Hepatocyte (in vitro differentiated cells): ENCODE data around the gene WAC. TPM values are rescaled to one million over a fixed set of nuclear protein-coding genes. Genes with fewer than 3 reads are reported as not detected.
"Not testable (repeated sequence)": the region's sequence is repeated elsewhere in the genome, so short reads cannot be mapped to it uniquely, and the experiment has no call there.

Experiments
- DNase-seq: peaks from one replicate; pipeline ENCODE4 v3.0.0-alpha.2; 2016; ENCODE audit warnings: low spot score
- H2AFZ ChIP-seq: fragments of 200-600 bp; sonication (generic); 2 replicates; pipeline ENCODE4 v1.6.0; 2016; ENCODE audit warnings: antibody characterized with exemption, mild to moderate bottlenecking
- H3K27ac ChIP-seq: fragments of 200-600 bp; sonication (generic); 2 replicates; pipeline ENCODE4 v1.5.1; 2016; ENCODE audit warnings: mild to moderate bottlenecking
- H3K27me3 ChIP-seq: fragments of 200-600 bp; sonication (generic); 2 replicates; pipeline ENCODE4 v1.6.1; 2016
- H3K36me3 ChIP-seq: fragments of 200-600 bp; sonication (generic); replicated peaks from 2 replicates; pipeline ENCODE4 v1.5.1; 2016; ENCODE audit warnings: low read depth; ENCODE audit not compliant: insufficient read depth
- H3K4me1 ChIP-seq: fragments of 200-600 bp; sonication (generic); 2 replicates; pipeline ENCODE4 v1.5.1; 2016; ENCODE audit warnings: mild to moderate bottlenecking, moderate library complexity; ENCODE audit not compliant: insufficient read depth
- H3K4me2 ChIP-seq: fragments of 200-600 bp; sonication (generic); 2 replicates; pipeline ENCODE4 v1.6.0; 2016
- H3K4me3 ChIP-seq: fragments of 200-600 bp; sonication (generic); 2 replicates; pipeline ENCODE4 v1.5.1; 2016; ENCODE audit warnings: mild to moderate bottlenecking
- H3K79me2 ChIP-seq: fragments of 200-600 bp; sonication (generic); 2 replicates; pipeline ENCODE4 v1.6.0; 2017; ENCODE audit warnings: mild to moderate bottlenecking
- H3K9me2 ChIP-seq: fragments of 200-600 bp; sonication (generic); replicated peaks from 2 replicates; pipeline ENCODE4 v1.6.0; 2017; ENCODE audit warnings: mild to moderate bottlenecking; ENCODE audit not compliant: insufficient read depth
- H3K9me3 ChIP-seq: fragments of 200-600 bp; sonication (generic); 2 replicates; pipeline ENCODE4 v1.5.1; 2016; ENCODE audit warnings: low read depth, mild to moderate bottlenecking
- H4K20me1 ChIP-seq: fragments of 200-600 bp; sonication (generic); 2 replicates; pipeline ENCODE4 v1.6.0; 2016; ENCODE audit warnings: mild to moderate bottlenecking; ENCODE audit not compliant: insufficient read depth, poor library complexity, severe bottlenecking
- CTCF ChIP-seq: fragments of 200-600 bp; sonication (generic); IDR thresholded peaks from 2 replicates; pipeline ENCODE4 v1.5.1; 2016; ENCODE audit warnings: antibody characterized with exemption, mild to moderate bottlenecking; ENCODE audit not compliant: poor library complexity
- EZH2 ChIP-seq: fragments of 200-600 bp; sonication (generic); IDR thresholded peaks from 2 replicates; pipeline ENCODE4 v1.6.1; 2016; ENCODE audit warnings: antibody characterized with exemption, mild to moderate bottlenecking, borderline replicate concordance
- EZH2phosphoT487 ChIP-seq: fragments of 200-600 bp; sonication (generic); IDR thresholded peaks from one replicate; pipeline ENCODE4 v1.6.1; 2018; ENCODE audit warnings: antibody characterized with exemption, mild to moderate bottlenecking, low read depth, moderate library complexity; ENCODE audit not compliant: unreplicated experiment, severe bottlenecking
- WGBS: methylation state at CpG from one replicate; pipeline ENCODE4 v1.1.6; 2016; ENCODE audit warnings: low lambda C conversion rate; ENCODE audit errors: missing lambda C conversion rate; 5-methylcytosine and 5-hydroxymethylcytosine counted together
- polyA plus RNA-seq: library from polyadenylated mRNA; unstranded; fragments of >200 nt; fragmentation: Nextera tagmentation; extraction: Ambion mirVana; gene quantifications from 2 replicates; pipeline ENCODE4 v1.2.1, GENCODE V29; 2016
- total RNA-seq: library from RNA; depleted of rRNA; stranded (reverse); fragments of >200 nt; gene quantifications from 2 replicates; pipeline ENCODE4 v1.2.3, GENCODE V29; 2014

WAC gene
- total and polyA plus RNA-seq, 2 experiments from 2014 or later, result 59.4 to 94.6 TPM

GRCh38 chr10:28604567-28605536, 71.9 kb downstream of the WAC start:
- TF ChIP-seq CTCF (no peak), EZH2 (no peak)
- no peaks in the 10 kb centered on the region for H3K4me1 ChIP-seq
- 83% methylated on average over 12 of the region's 12 CpGs for WGBS

GRCh38 chr10:28606568-28606967, 73.7 kb downstream of the WAC start:
- no peak overlapping the region for H3K4me2 ChIP-seq
- no peak overlapping the region for H3K27ac ChIP-seq
- no peaks in the 10 kb centered on the region for H3K9me2 ChIP-seq
- DNase-seq, result no peak
- H3K4me1 ChIP-seq, result no peaks in the 10 kb centered on the region
- peaks cover 90% of the 10 kb centered on the region for H3K79me2 ChIP-seq
- H2AFZ ChIP-seq, result no peak overlapping the region
- 80% methylated on average over 2 of the region's 2 CpGs for WGBS
- no peaks in the 10 kb centered on the region for H3K36me3 ChIP-seq
- TF ChIP-seq EZH2phosphoT487, result no peak
- TF ChIP-seq EZH2, result no peak
- TF ChIP-seq CTCF, result no peak
- peaks cover 48% of the 10 kb centered on the region for H4K20me1 ChIP-seq
- no peaks in the 10 kb centered on the region for H3K27me3 ChIP-seq
- H3K9me3 ChIP-seq, result no peaks in the 10 kb centered on the region
- H3K4me3 ChIP-seq, result no peak overlapping the region

More at GRCh38 chr10:28604567-28605536, 71.9 kb downstream of the WAC start:
- Histone ChIP-seq H3K27me3 (no peaks in the 10 kb centered on the region), H2AFZ (no peak overlapping the region), H3K9me2 (no peaks in the 10 kb centered on the region), H3K9me3 (no peaks in the 10 kb centered on the region), H3K4me2 (no peak overlapping the region), H3K79me2 (peaks cover 94% of the 10 kb centered on the region), H4K20me1 (peaks cover 60% of the 10 kb centered on the region), H3K4me3 (no peak overlapping the region), H3K27ac (no peak overlapping the region), H3K36me3 (no peaks in the 10 kb centered on the region)
- DNase-seq, result no peak

- WGBS, result 81% methylated on average over 3 of the region's 3 CpGs
- H3K79me2 ChIP-seq, result peaks cover 76% of the 10 kb centered on the region
- not testable (repeated sequence) for H3K4me1 ChIP-seq, H3K9me3 ChIP-seq, H3K4me3 ChIP-seq, H3K27me3 ChIP-seq, H2AFZ ChIP-seq, H3K9me2 ChIP-seq, H3K27ac ChIP-seq, DNase-seq, H3K36me3 ChIP-seq, H3K4me2 ChIP-seq
- H4K20me1 ChIP-seq, result peaks cover 34% of the 10 kb centered on the region
Measured at GRCh38 chr10:28609636-28610035, 76.7 kb downstream of the WAC start.

GRCh38 chr10:28612877-28613276, 80.0 kb downstream of the WAC start:
- Histone ChIP-seq H3K9me3 (no peaks in the 10 kb centered on the region), H3K36me3 (peaks cover 12% of the 10 kb centered on the region), H4K20me1 (peaks cover 8% of the 10 kb centered on the region), H3K4me1 (no peaks in the 10 kb centered on the region), H2AFZ (no peak overlapping the region), H3K79me2 (peaks cover 52% of the 10 kb centered on the region), H3K27me3 (no peaks in the 10 kb centered on the region), H3K27ac (no peak overlapping the region), H3K4me2 (no peak overlapping the region), H3K9me2 (no peaks in the 10 kb centered on the region), H3K4me3 (no peak overlapping the region)
- no peak for TF ChIP-seq CTCF
- no peak for TF ChIP-seq EZH2
- TF ChIP-seq EZH2phosphoT487, result no peak
- DNase-seq, result no peak
- WGBS, result 97% methylated on average over 6 of the region's 6 CpGs
